ENCODE measurements around the gene IFFO2. TPM values are rescaled to one million over a fixed set of nuclear protein-coding genes. Genes with fewer than 3 reads are reported as not detected.

Gene IFFO2
- total RNA-seq, 1 experiment from 2014 or later = 15.6 TPM

DNA sequence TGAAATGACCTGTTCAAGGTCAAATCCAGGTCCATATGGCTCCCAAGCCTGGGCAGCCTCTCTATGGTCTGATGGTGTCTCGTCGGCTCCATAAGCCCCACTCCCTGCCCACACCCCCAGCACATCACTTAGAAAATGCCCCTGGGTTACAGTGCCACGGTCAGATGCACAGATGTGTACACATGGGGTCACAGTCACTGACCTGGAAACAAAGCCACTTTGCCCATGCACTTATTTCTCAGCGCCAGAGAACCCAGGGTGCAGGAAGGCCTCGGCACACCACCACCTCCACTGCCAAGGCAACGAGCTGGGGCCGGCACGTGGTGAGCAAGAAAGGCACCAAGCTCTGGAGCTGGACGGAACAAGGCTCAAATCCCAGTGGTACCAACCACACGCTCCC, 24.7 kb downstream of the IFFO2 start:
- no peak for TF ChIP-seq POLR2AphosphoS5 (IDR thresholded peaks at IDR 0.05; ENCODE audit: low read depth, low read length)
- TF ChIP-seq YY1 (IDR thresholded peaks at IDR 0.05; ENCODE audit: extremely low read depth, insufficient replicate concordance, low read depth, low read length) = no peak
- TF ChIP-seq SIN3A (IDR thresholded peaks at IDR 0.05; ENCODE audit: low read depth) = no peak
- no peak for TF ChIP-seq ZBTB33 (IDR thresholded peaks at IDR 0.05; ENCODE audit: extremely low read depth, insufficient replicate concordance, low read length)
- Histone ChIP-seq H3K36me3 (ENCODE audit: control insufficient read depth in 1 of 2, insufficient read depth in 2 of 2, low read length in 2 of 2) (no peaks in the 10 kb centered on the region), H2AFZ (ENCODE audit: low read depth, low read length, poor library complexity, severe bottlenecking) (no peak overlapping the region), H4K20me1 (ENCODE audit: insufficient read depth) (no peaks in the 10 kb centered on the region), H3K9me2 (ENCODE audit: insufficient read depth) (no peaks in the 10 kb centered on the region), H3K4me2 (ENCODE audit: low read length) (no peak overlapping the region), H3K79me2 (ENCODE audit: insufficient read depth, low read length) (peaks cover 88% of the 10 kb centered on the region), H3K27me3 (ENCODE audit: insufficient read depth, low read length) (no peaks in the 10 kb centered on the region), H3K4me1 (ENCODE audit: control insufficient read depth in 1 of 2, insufficient read depth in 2 of 2, low read length in 2 of 2) (peaks cover 23 to 60% of the 10 kb centered on the region in 2 experiments), H3K4me3 (replicated peaks in 1 of 2; ENCODE audit: low read depth in 1 of 2, low read length in 2 of 2) (no peak overlapping the region), H3K9ac (ENCODE audit: low read length) (no peak overlapping the region), H3K9me3 (ENCODE audit: control insufficient read depth in 1 of 2, insufficient read depth in 1 of 2, low read depth in 1 of 2, low read length in 2 of 2) (no peaks in the 10 kb centered on the region), H3K27ac (ENCODE audit: low read depth, low read length) (no peak overlapping the region)
- ATAC-seq = no peak
- BruUV-seq (replicated peaks) = no TSS peak
- POLR2A ChIA-PET = no interaction called here
- RAD21 ChIA-PET (ENCODE audit: low non-redundant PET in 1 of 2, low total read pairs in 2 of 2, uncharacterized antibody in 2 of 2, unreplicated experiment in 2 of 2) = no interaction called here
- no peak for DNase-seq (ENCODE audit: low read depth, low spot score)
- CTCF ChIA-PET = interaction anchor here (0.8 to 1.7 kb wide), 2 partner anchors 18 to 25 kb away, joined by 4 to 7 read pairs; no protein-coding TSS in a partner anchor
- intact Hi-C loops (cut with micrococcal nuclease) = no loop called here

GRCh38 chr1:18929686-18930085, 26.8 kb downstream of the IFFO2 start:
- POLR2A ChIA-PET = no interaction called here
- TF ChIP-seq ZNF274 (IDR thresholded peaks at IDR 0.05; ENCODE audit: low read depth, low read length) = no peak
- TF ChIP-seq ELF1 (IDR thresholded peaks at IDR 0.05; ENCODE audit: borderline replicate concordance, low read depth) = no peak
- TF ChIP-seq RAD21 (IDR thresholded peaks at IDR 0.05; ENCODE audit: low read depth) = no peak
- no peak for TF ChIP-seq CBX3 (IDR thresholded peaks at IDR 0.05; ENCODE audit: low read depth)
- no peak for TF ChIP-seq POLR2AphosphoS5 (IDR thresholded peaks at IDR 0.05; ENCODE audit: low read depth, low read length)
- no peak for TF ChIP-seq EZH2phosphoT487 (IDR thresholded peaks at IDR 0.05; ENCODE audit: borderline replicate concordance)
- TF ChIP-seq CEBPB (IDR thresholded peaks at IDR 0.05; ENCODE audit: low read depth) = no peak
- TF ChIP-seq, protein P1, sequence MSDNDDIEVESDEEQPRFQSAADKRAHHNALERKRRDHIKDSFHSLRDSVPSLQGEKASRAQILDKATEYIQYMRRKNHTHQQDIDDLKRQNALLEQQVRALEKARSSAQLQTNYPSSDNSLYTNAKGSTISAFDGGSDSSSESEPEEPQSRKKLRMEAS (IDR thresholded peaks at IDR 0.05) = no peak
- no peak for TF ChIP-seq ZFX (IDR thresholded peaks at IDR 0.05)
- TF ChIP-seq POLR2A (IDR thresholded peaks at IDR 0.05; ENCODE audit: borderline replicate concordance, extremely low read depth, insufficient read depth, insufficient read length) = no peak
- TF ChIP-seq SRF (IDR thresholded peaks at IDR 0.05; ENCODE audit: low read depth) = no peak
- TF ChIP-seq CTCF (IDR thresholded peaks at IDR 0.05 in 2 of 3, conservative IDR thresholded peaks at IDR 0.05 in 1 of 3; ENCODE audit: borderline replicate concordance in 1 of 3, insufficient read depth in 1 of 3, low read depth in 2 of 3, low read length in 2 of 3) = no peak
- TF ChIP-seq ATF3 (IDR thresholded peaks at IDR 0.05) = no peak
- TF ChIP-seq SP1 (IDR thresholded peaks at IDR 0.05; ENCODE audit: low read depth) = no peak

More at GRCh38 chr1:18929686-18930085, 26.8 kb downstream of the IFFO2 start:
- no peak for DNase-seq (ENCODE audit: low read depth, low spot score)
- H3K27me3 ChIP-seq (ENCODE audit: insufficient read depth, low read length) = no peaks in the 10 kb centered on the region
- no peaks in the 10 kb centered on the region for H3K9me3 ChIP-seq (ENCODE audit: control insufficient read depth in 1 of 2, insufficient read depth in 1 of 2, low read depth in 1 of 2, low read length in 2 of 2)
- H3K36me3 ChIP-seq (ENCODE audit: control insufficient read depth in 1 of 2, insufficient read depth in 2 of 2, low read length in 2 of 2) = no peaks in the 10 kb centered on the region
- H2AFZ ChIP-seq (ENCODE audit: low read depth, low read length, poor library complexity, severe bottlenecking) = no peak overlapping the region
- intact Hi-C loops (cut with micrococcal nuclease) = no loop called here
- H3K9me2 ChIP-seq (ENCODE audit: insufficient read depth) = no peaks in the 10 kb centered on the region
- ChIA-PET CTCF (interaction anchor here (4.8 kb wide), 1 partner anchor 16 kb away, joined by 36 read pairs; no protein-coding TSS in a partner anchor), RAD21 (ENCODE audit: low non-redundant PET in 1 of 2, low total read pairs in 2 of 2, uncharacterized antibody in 2 of 2, unreplicated experiment in 2 of 2) (no interaction called here)
- no TSS peak for BruUV-seq (replicated peaks)
- H3K4me1 ChIP-seq (ENCODE audit: control insufficient read depth in 1 of 2, insufficient read depth in 2 of 2, low read length in 2 of 2) = peaks cover 28 to 75% of the 10 kb centered on the region in 2 experiments
- H3K4me3 ChIP-seq (replicated peaks in 1 of 2; ENCODE audit: low read depth in 1 of 2, low read length in 2 of 2) = no peak overlapping the region
- no peaks in the 10 kb centered on the region for H4K20me1 ChIP-seq (ENCODE audit: insufficient read depth)
- no peak overlapping the region for H3K27ac ChIP-seq (ENCODE audit: low read depth, low read length)
- H3K9ac ChIP-seq (ENCODE audit: low read length) = no peak overlapping the region
- ATAC-seq = no peak
- peaks cover 86% of the 10 kb centered on the region for H3K79me2 ChIP-seq (ENCODE audit: insufficient read depth, low read length)
- no peak overlapping the region for H3K4me2 ChIP-seq (ENCODE audit: low read length)
